Measurements from ENCODE around the gene FBN2. TPM values are rescaled to one million over a fixed set of nuclear protein-coding genes. Genes with fewer than 3 reads are reported as not detected.

FBN2 gene
- total RNA-seq, 1 experiment from 2014 or later, result 0.31 TPM

GRCh38 chr5:128334010-128334716, 203.9 kb downstream of the FBN2 start:
- CTCF ChIA-PET, result no interaction called here
- TF ChIP-seq, protein P1, sequence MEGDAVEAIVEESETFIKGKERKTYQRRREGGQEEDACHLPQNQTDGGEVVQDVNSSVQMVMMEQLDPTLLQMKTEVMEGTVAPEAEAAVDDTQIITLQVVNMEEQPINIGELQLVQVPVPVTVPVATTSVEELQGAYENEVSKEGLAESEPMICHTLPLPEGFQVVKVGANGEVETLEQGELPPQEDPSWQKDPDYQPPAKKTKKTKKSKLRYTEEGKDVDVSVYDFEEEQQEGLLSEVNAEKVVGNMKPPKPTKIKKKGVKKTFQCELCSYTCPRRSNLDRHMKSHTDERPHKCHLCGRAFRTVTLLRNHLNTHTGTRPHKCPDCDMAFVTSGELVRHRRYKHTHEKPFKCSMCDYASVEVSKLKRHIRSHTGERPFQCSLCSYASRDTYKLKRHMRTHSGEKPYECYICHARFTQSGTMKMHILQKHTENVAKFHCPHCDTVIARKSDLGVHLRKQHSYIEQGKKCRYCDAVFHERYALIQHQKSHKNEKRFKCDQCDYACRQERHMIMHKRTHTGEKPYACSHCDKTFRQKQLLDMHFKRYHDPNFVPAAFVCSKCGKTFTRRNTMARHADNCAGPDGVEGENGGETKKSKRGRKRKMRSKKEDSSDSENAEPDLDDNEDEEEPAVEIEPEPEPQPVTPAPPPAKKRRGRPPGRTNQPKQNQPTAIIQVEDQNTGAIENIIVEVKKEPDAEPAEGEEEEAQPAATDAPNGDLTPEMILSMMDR (IDR thresholded peaks at IDR 0.05; ENCODE audit: unreplicated experiment), result no peak
- no TSS peak for BruUV-seq (replicated peaks)
- no peak for DNase-seq
- H3K4me1 Mint-ChIP-seq (ENCODE audit: low read depth, unreplicated experiment), result no peaks in the 10 kb centered on the region
- no peak overlapping the region for H3K27ac Mint-ChIP-seq (ENCODE audit: unreplicated experiment)
- no peaks in the 10 kb centered on the region for H3K36me3 Mint-ChIP-seq (ENCODE audit: insufficient read depth, unreplicated experiment)
- H3K4me3 Mint-ChIP-seq (ENCODE audit: low read depth, unreplicated experiment), result no peak overlapping the region
- intact Hi-C loops (cut with micrococcal nuclease; ENCODE audit: unreplicated experiment), result no loop called here
- no peaks in the 10 kb centered on the region for H3K9me3 Mint-ChIP-seq (ENCODE audit: low read depth, unreplicated experiment)
- peaks cover 15% of the 10 kb centered on the region for H3K27me3 Mint-ChIP-seq (ENCODE audit: unreplicated experiment)

GRCh38 chr5:128331261-128331660, 206.8 kb downstream of the FBN2 start:
- no peaks in the 10 kb centered on the region for H3K9me3 Mint-ChIP-seq (ENCODE audit: low read depth, unreplicated experiment)
- H3K36me3 Mint-ChIP-seq (ENCODE audit: insufficient read depth, unreplicated experiment), result no peaks in the 10 kb centered on the region
- no peaks in the 10 kb centered on the region for H3K4me1 Mint-ChIP-seq (ENCODE audit: low read depth, unreplicated experiment)
- no peak overlapping the region for H3K4me3 Mint-ChIP-seq (ENCODE audit: low read depth, unreplicated experiment)
- CTCF ChIA-PET, result no interaction called here
- DNase-seq, result no peak
- no TSS peak for BruUV-seq (replicated peaks)
- TF ChIP-seq, protein P1 (IDR thresholded peaks at IDR 0.05; ENCODE audit: unreplicated experiment), result no peak
- intact Hi-C loops (cut with micrococcal nuclease; ENCODE audit: unreplicated experiment), result no loop called here
- no peak overlapping the region for H3K27ac Mint-ChIP-seq (ENCODE audit: unreplicated experiment)
- H3K27me3 Mint-ChIP-seq (ENCODE audit: unreplicated experiment), result peaks cover 15% of the 10 kb centered on the region

DNA sequence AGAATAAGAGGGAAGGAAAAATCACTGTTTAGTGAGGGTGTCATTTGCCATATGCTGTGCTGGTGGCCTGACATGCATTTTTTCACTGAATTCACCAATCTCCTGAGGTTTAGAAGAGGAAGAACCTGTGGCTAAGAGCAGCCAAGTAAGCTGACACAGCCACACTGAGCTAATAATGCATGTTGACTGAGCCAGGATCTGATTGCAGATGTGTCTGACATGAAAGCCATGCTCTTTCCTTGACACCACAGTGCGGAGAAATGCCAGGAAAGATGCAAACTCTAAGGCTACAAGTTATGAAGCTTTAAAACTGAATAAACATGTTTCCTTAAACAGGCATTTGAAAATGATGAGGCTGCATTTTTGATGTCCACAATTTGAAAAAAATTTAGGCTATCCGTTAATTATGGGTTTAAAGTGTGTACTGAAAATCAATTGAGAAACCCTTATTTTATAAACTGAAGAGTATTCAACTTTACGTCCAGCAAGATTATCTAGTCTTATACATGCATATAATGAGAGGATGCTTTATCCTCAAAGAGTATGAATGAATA, 208.6 kb downstream of the FBN2 start:
- BruUV-seq (replicated peaks), result no TSS peak
- peaks cover 15% of the 10 kb centered on the region for H3K27me3 Mint-ChIP-seq (ENCODE audit: unreplicated experiment)
- DNase-seq, result no peak
- no peak overlapping the region for H3K4me3 Mint-ChIP-seq (ENCODE audit: low read depth, unreplicated experiment)
- H3K9me3 Mint-ChIP-seq (ENCODE audit: low read depth, unreplicated experiment), result no peaks in the 10 kb centered on the region
- TF ChIP-seq, protein P1 (IDR thresholded peaks at IDR 0.05; ENCODE audit: unreplicated experiment), result no peak
- CTCF ChIA-PET, result no interaction called here
- H3K4me1 Mint-ChIP-seq (ENCODE audit: low read depth, unreplicated experiment), result no peaks in the 10 kb centered on the region
- no peak overlapping the region for H3K27ac Mint-ChIP-seq (ENCODE audit: unreplicated experiment)
- intact Hi-C loops (cut with micrococcal nuclease; ENCODE audit: unreplicated experiment), result no loop called here
- H3K36me3 Mint-ChIP-seq (ENCODE audit: insufficient read depth, unreplicated experiment), result no peaks in the 10 kb centered on the region

GRCh38 chr5:128328446-128328845, 209.6 kb downstream of the FBN2 start:
- intact Hi-C loops (cut with micrococcal nuclease; ENCODE audit: unreplicated experiment), result no loop called here
- no peak overlapping the region for H3K27ac Mint-ChIP-seq (ENCODE audit: unreplicated experiment)
- BruUV-seq (replicated peaks), result no TSS peak
- no peak overlapping the region for H3K4me3 Mint-ChIP-seq (ENCODE audit: low read depth, unreplicated experiment)
- H3K36me3 Mint-ChIP-seq (ENCODE audit: insufficient read depth, unreplicated experiment), result no peaks in the 10 kb centered on the region
- H3K27me3 Mint-ChIP-seq (ENCODE audit: unreplicated experiment), result peaks cover 15% of the 10 kb centered on the region
- DNase-seq, result no peak
- no peaks in the 10 kb centered on the region for H3K4me1 Mint-ChIP-seq (ENCODE audit: low read depth, unreplicated experiment)
- no peaks in the 10 kb centered on the region for H3K9me3 Mint-ChIP-seq (ENCODE audit: low read depth, unreplicated experiment)
- TF ChIP-seq, protein P1 (IDR thresholded peaks at IDR 0.05; ENCODE audit: unreplicated experiment), result no peak
- CTCF ChIA-PET, result no interaction called here
